Stimulated activated CD4-positive, alpha-beta T cell treated with anti-CD3 and anti-CD28 coated beads, Interleukin-4, amount 100 ng/mL, for 1 hour (primary cell): ENCODE data around the gene BCORL1.

Experiments
- DNase-seq: peaks from one replicate; pipeline ENCODE4 v3.0.0-alpha.2; 2020

BCORL1 gene

GRCh38 chrX:130015181-130015580 lies 32.7 kb downstream of the BCORL1 start:
- DNase-seq = no peak

GRCh38 chrX:130018143-130018542 lies 35.7 kb downstream of the BCORL1 start:
- DNase-seq = no peak

GRCh38 chrX:130020661-130021324 lies 38.4 kb downstream of the BCORL1 start:
- no peak for DNase-seq

GRCh38 chrX:130024127-130024526 lies 41.7 kb downstream of the BCORL1 start:
- DNase-seq = peak; percentile 72

GRCh38 chrX:130025256-130025655 lies 42.8 kb downstream of the BCORL1 start:
- no peak for DNase-seq

GRCh38 chrX:130027569-130027968 lies 45.1 kb downstream of the BCORL1 start:
- no peak for DNase-seq

- peak; percentile 58 for DNase-seq
Observed at GRCh38 chrX:130028196-130028595, 45.8 kb downstream of the BCORL1 start.

GRCh38 chrX:130030826-130031225 lies 48.4 kb downstream of the BCORL1 start:
- DNase-seq = no peak

GRCh38 chrX:130032552-130032951 lies 50.1 kb downstream of the BCORL1 start:
- no peak for DNase-seq

GRCh38 chrX:130034178-130034577 lies 51.7 kb downstream of the BCORL1 start:
- no peak for DNase-seq

- no peak for DNase-seq
Observed at GRCh38 chrX:130039847-130040246, 57.4 kb downstream of the BCORL1 start.

- no peak for DNase-seq
Observed at GRCh38 chrX:130047416-130047815, 65.0 kb downstream of the BCORL1 start.

- no peak for DNase-seq
Observed at GRCh38 chrX:130048686-130049222, 66.3 kb downstream of the BCORL1 start.

- no peak for DNase-seq
Observed at GRCh38 chrX:130049821-130050220, 67.4 kb downstream of the BCORL1 start.

- no peak for DNase-seq
Observed at GRCh38 chrX:130051176-130051845, 68.9 kb downstream of the BCORL1 start.

- DNase-seq = no peak
Observed at GRCh38 chrX:130053236-130053635, 70.8 kb downstream of the BCORL1 start.

- no peak for DNase-seq
Observed at GRCh38 chrX:130055103-130055502, 72.7 kb downstream of the BCORL1 start.

GRCh38 chrX:130055899-130056298 lies 73.5 kb downstream of the BCORL1 start:
- no peak for DNase-seq

- no peak for DNase-seq
Observed at GRCh38 chrX:130057209-130057608, 74.8 kb downstream of the BCORL1 start.

- no peak for DNase-seq
Observed at GRCh38 chrX:130058652-130059051, 76.2 kb downstream of the BCORL1 start.

GRCh38 chrX:130060122-130061069 lies 78.0 kb downstream of the BCORL1 start:
- DNase-seq = peak; percentile 82

- no peak for DNase-seq
Observed at GRCh38 chrX:130066975-130067615, 84.7 kb downstream of the BCORL1 start.
